ENCODE measurements around the gene RFX5.

GRCh38 chr1:151340870-151341754 is 5.9 kb downstream of the RFX5 start:
- TF ChIP-seq, protein P1, sequence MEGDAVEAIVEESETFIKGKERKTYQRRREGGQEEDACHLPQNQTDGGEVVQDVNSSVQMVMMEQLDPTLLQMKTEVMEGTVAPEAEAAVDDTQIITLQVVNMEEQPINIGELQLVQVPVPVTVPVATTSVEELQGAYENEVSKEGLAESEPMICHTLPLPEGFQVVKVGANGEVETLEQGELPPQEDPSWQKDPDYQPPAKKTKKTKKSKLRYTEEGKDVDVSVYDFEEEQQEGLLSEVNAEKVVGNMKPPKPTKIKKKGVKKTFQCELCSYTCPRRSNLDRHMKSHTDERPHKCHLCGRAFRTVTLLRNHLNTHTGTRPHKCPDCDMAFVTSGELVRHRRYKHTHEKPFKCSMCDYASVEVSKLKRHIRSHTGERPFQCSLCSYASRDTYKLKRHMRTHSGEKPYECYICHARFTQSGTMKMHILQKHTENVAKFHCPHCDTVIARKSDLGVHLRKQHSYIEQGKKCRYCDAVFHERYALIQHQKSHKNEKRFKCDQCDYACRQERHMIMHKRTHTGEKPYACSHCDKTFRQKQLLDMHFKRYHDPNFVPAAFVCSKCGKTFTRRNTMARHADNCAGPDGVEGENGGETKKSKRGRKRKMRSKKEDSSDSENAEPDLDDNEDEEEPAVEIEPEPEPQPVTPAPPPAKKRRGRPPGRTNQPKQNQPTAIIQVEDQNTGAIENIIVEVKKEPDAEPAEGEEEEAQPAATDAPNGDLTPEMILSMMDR (IDR thresholded peaks at IDR 0.05): peak; percentile 31 to 79 (median 68)
- TF ChIP-seq POLR2A (IDR thresholded peaks at IDR 0.05): no peak

Measured in thyroid gland (tissue), 4 donors.